Superior temporal gyrus (tissue), 1 donor: ENCODE measurements around the gene ZNF101.

Experiments used
- DNase-seq: peaks from one replicate; pipeline ENCODE4 v3.0.0-alpha.2; 2016; ENCODE audit errors: extremely low spot score

Gene ZNF101

DNA sequence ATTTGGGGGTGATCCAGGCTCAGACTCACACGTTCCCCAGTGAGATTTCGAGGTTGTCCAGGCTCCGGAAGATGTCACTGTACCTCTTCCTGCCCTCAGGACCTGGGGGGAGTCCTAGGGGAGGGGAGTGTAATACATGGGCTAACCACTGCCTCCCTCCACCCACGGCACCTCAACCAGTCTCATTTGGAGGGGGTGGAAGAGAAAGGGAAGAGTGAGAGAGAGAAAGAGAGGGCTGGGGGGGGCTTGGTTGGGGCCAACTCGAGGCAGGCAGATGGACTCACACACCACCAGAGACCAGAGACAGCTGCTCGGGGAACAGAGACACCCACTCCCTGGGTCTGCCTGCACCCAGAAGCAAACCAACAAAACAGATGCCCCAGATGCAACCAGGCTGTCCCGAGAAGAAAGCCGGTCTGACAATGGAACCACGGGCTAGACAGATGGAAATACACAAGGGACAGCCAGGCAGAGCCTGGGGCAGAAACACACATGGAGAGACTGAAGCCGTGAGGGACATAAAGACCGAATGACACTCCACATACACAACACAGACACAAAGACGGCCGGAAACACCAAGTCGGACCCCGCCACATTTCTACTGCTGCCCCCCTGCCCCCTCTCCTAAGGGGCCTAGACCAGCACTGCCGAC lies 26.0 kb upstream of the ZNF101 start:
- no peak for DNase-seq

- peak; percentile 75 for DNase-seq
These were observed 25.2 kb upstream of the ZNF101 start, which contains the start of gene GMIP for GRCh38 chr19:19643158-19644053. Gene GMIP, minus strand, starts transcription at chr19:19643657. Its CDS starts 128 bp downstream, at chr19:19643529.

DNA sequence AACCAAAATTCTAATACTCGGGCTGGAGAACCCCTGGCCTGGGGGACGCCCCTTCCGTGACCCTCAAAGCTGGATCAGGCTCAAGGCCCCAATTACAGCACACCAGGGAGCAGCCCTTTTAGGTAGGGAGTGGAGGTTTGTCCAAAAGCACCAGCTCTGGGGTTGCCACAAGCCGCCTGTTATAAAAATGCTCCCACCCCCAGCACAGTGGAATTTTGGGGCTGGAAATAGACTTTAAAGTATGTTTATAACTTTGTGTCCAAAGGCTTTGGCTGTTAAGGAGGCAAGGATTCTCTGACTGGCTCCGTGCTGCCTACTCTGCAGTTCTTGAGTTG lies 24.6 kb upstream of the ZNF101 start:
- no peak for DNase-seq

GRCh38 chr19:19645233-19645870 lies 23.3 kb upstream of the ZNF101 start:
- DNase-seq = no peak

DNA sequence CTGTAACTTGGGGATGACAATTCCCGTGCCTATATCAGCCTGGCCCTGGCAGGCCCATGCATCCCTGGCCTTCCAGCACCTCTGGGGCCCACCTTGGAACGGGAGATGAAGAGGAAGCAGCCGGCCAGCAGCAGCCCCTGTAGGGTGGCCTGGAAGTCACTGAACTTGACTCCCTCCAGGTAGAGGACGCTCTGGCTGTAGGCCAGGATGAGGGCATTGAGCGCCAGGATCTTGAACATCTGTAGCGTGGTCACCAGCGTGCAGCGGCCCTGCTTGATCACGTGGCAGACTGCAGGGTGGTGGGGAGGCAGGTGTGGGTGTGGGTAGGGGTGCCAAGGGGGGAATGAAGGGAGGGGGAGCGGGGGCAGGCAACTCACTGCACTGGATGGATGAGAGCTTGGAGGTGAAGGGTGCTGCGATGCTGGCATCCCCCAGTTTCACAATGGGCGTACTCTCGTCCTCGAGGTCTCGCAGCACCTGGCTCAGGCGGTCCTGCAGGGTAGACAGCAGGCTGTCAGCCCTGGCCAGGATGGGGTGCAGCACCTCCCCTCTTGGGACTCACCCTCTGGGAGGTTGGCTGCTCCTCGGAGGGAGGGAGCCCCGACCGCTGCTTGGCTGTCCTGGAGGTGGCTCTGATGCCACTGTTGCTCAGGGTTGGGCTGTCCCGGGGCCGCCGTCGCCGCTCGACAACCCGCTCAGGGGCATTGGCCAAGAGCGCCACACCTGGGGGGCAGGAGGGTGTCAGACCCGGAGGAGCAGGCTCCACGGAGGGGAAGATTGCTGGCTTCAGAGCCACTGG lies 21.4 kb upstream of the ZNF101 start:
- no peak for DNase-seq

DNA sequence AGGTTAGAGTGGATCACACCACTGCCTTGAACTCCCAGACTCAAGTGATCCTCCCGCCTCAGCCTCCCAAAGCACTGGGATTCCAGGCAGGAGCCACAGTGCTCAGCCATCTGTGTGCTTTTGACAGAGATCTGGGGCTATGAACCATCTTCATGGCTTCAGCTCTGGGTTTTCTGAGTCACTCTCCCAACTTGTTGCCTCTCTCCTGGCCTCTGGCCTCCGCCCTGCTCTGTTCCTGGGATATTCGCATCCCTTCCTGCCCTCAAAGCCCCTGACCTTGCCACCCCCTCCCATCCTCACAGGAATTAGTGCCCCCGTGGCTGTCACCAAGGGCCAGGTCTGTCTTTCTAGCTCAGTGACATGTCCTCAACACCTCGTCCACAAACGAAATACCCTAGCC lies 19.5 kb upstream of the ZNF101 start:
- DNase-seq = no peak

- DNase-seq = no peak
These were observed 19.1 kb upstream of the ZNF101 start for GRCh38 chr19:19649580-19649995.

DNA sequence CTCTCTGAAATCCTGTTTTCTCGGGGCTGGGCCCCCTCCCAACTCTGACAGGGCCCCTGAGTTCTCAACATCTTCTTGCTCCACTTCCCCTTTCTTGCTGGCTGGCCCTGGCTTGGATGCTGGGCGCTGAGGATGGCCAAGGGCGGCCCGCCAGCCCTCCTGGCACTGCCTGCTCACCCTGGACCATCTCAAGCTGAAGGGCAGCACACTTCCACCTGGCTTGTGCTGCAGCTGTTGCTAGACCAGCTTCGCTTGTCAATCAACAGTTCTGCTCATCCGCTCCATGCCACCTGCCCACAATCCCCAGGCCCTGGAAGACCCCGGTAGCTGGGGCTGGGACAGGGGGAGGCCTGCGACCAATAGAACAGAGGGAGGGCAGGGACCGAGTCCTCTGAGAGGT lies 18.3 kb upstream of the ZNF101 start:
- no peak for DNase-seq

DNA sequence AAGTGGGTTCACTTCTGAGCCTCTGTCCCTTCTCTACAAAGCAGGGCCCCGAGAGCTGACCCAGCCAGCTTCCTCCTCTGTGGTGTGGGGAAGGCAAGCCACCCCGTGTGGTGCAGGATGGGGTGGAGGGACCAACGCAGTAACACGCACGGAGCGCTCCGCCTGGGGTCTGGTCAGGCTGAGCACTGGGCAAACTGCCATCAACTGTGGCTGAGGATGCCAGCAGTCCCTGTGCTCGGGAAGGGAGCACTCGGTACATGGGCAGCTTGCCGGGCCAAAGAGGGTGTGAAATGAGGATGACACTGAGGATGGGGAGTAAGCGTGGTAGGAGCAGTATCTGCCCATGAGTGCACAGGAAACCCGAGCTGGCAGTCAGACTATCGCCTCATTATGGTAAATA lies 17.6 kb upstream of the ZNF101 start:
- peak; percentile 57 for DNase-seq

GRCh38 chr19:19652482-19653295 lies 15.9 kb upstream of the ZNF101 start:
- no peak for DNase-seq

DNA sequence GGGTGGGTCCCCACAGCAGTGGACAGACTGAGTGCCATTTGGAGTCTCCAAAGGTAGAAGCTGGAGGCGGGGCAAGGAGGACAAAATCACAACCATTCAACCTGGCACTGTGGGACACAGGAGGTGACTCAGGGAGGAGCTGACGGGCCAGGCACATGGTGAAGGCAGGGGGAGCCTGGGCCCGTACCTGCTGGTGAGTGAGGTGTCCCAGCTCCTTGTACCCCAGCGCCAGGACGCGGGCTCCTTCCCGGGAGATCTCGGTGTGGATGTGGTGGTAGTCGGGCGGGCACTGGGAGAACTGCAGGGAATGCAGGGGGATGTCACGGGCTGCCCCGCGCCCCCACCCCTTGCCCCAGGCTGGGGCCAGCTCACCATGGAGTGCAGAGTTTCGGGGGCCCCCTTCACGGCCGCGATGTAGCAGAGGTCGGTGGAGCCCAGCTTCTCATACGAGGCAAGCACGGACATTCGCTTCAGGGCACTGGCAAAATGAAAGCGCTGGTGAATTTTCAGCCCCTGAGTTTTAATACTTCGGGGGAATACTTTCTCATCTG lies 15.0 kb upstream of the ZNF101 start:
- DNase-seq = no peak

- no peak for DNase-seq
These were observed 14.2 kb upstream of the ZNF101 start for GRCh38 chr19:19654441-19654840.

GRCh38 chr19:19655051-19655594 lies 13.5 kb upstream of the ZNF101 start:
- no peak for DNase-seq

- no peak for DNase-seq
These were observed 12.8 kb upstream of the ZNF101 start for GRCh38 chr19:19655641-19656343.

- no peak for DNase-seq
These were observed 11.9 kb upstream of the ZNF101 start for GRCh38 chr19:19656451-19657396.

GRCh38 chr19:19657397-19657783 lies 11.2 kb upstream of the ZNF101 start:
- peak; percentile 47 for DNase-seq

GRCh38 chr19:19659646-19660245 lies 8.9 kb upstream of the ZNF101 start:
- no peak for DNase-seq

DNA sequence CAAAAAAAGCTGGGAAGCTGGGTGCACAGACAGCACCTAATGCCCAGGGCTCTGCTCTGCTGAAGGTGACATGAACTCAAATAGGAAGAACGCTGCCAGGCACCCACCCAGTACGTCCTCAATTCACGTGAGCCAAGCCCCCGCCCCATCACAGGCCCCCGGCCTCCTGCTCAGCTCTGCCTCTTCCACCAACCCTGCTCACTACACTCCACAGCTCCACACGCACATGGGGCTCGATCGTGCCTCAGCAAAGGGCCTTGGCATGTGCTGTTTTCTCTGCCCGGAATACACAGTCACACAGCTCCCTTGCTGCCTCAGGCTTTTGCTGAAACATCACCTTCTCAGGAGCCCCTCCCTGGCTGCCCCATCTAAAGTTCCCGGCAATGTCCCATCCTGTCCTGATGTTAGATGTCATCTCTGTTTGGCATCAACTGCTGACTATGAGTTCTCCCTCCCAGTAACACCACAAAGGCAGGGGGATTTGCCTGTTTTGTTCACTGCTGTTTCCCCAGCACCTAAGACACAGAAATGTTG lies 7.4 kb upstream of the ZNF101 start:
- no peak for DNase-seq
